B cell (primary cell): Measurements from ENCODE around the gene CREG1. TPM values are rescaled to one million over a fixed set of nuclear protein-coding genes. Genes with fewer than 3 reads are reported as not detected.

Source experiments
- ATAC-seq: fragments of 200-7000 bp; cut with Tn5 transposase; one replicate; pipeline ENCODE4 v1.10.0; 2021; ENCODE audit warnings: low read depth, mild to moderate bottlenecking, moderate number of reproducible peaks, moderate library complexity
- CTCF ChIA-PET: fragments of 350-600 bp; sonication (Branson Sonifier 250); formaldehyde crosslinking; loops from one replicate; lab custom pipeline; 2021; ENCODE audit warnings: antibody characterized with exemption, inconsistent platforms; lab: Charles Lee
- POLR2A ChIA-PET: fragments of 350-600 bp; sonication (Branson Sonifier 250); formaldehyde crosslinking; loops from one replicate; lab custom pipeline; 2021; ENCODE audit warnings: antibody characterized with exemption; lab: Charles Lee
- DNase-seq: peaks from one replicate; pipeline ENCODE4 v3.0.0; 2013
- H2AFZ ChIP-seq: 2 replicates; pipeline ENCODE4 v1.6.1; 2012; ENCODE audit warnings: mild to moderate bottlenecking, low read depth, low read length; ENCODE audit not compliant: insufficient read depth, poor library complexity, severe bottlenecking
- H3K27ac ChIP-seq, 2 donors: 1 replicate in 1 of 2; 2 replicates in 1 of 2; pipeline ENCODE4 v1.5.1; 2012 to 2013; ENCODE audit warnings: low read length in 2 of 2, mild to moderate bottlenecking in 2 of 2, moderate library complexity in 1 of 2
- H3K27me3 ChIP-seq, 4 experiments: fragments of 200-600 bp in 1 of 4; sonication (generic) in 1 of 4; replicated peaks in 1 of 4; 1 replicate in 2 of 4; 2 replicates in 2 of 4; pipeline versions ENCODE4 v1.6.1 to v1.7.0; 2013 to 2016; ENCODE audit warnings: low read length in 3 of 4, mild to moderate bottlenecking in 2 of 4, mixed read lengths in 1 of 4, moderate library complexity in 1 of 4; ENCODE audit not compliant: insufficient read depth in 4 of 4, control insufficient read depth in 3 of 4; ENCODE audit errors: control extremely low read depth in 1 of 4
- H3K36me3 ChIP-seq, 2 experiments: replicated peaks in 1 of 2; 1 replicate in 1 of 2; 2 replicates in 1 of 2; pipeline versions ENCODE4 v1.6.1 to v1.7.1; 2013; ENCODE audit warnings: low read length in 1 of 2; ENCODE audit not compliant: insufficient read depth in 2 of 2, control insufficient read depth in 1 of 2; ENCODE audit errors: control extremely low read depth in 1 of 2, extremely low read depth in 1 of 2
- H3K4me1 ChIP-seq, 2 donors: fragments of 200-600 bp in 1 of 2; sonication (generic) in 1 of 2; 1 replicate in 1 of 2; 2 replicates in 1 of 2; pipeline versions ENCODE4 v1.5.1 to v1.6.1; 2013 to 2017; ENCODE audit warnings: low read length in 2 of 2; ENCODE audit not compliant: control insufficient read depth in 2 of 2, insufficient read depth in 2 of 2
- H3K4me2 ChIP-seq: replicated peaks from 2 replicates; pipeline ENCODE3; 2012; ENCODE audit warnings: mild to moderate bottlenecking, low read depth, low read length; ENCODE audit not compliant: poor library complexity, severe bottlenecking
- H3K4me3 ChIP-seq, 5 experiments: fragments of 200-600 bp in 1 of 5; sonication (generic) in 1 of 5; 1 replicate in 3 of 5; 2 replicates in 2 of 5; pipeline versions ENCODE4 v1.5.1 to v1.7.0; 2011 to 2016; ENCODE audit warnings: low read length in 4 of 5, mild to moderate bottlenecking in 4 of 5, low read depth in 2 of 5, control low read depth in 1 of 5, moderate library complexity in 1 of 5; ENCODE audit not compliant: insufficient read depth in 1 of 5; ENCODE audit errors: control extremely low read depth in 1 of 5, extremely low read depth in 1 of 5
- H3K79me2 ChIP-seq: fragments of 200-600 bp; sonication (generic); one replicate; pipeline ENCODE4 v1.6.0; 2016; ENCODE audit warnings: low read length; ENCODE audit not compliant: control insufficient read depth, insufficient read depth
- H3K9ac ChIP-seq: fragments of 200-600 bp; sonication (generic); 2 replicates; pipeline ENCODE4 v1.6.1; 2017; ENCODE audit warnings: mild to moderate bottlenecking, low read length, moderate library complexity
- H3K9me3 ChIP-seq, 3 donors: one replicate each; pipeline versions ENCODE4 v1.6.1 to v1.7.1; 2013; ENCODE audit warnings: low read length in 2 of 3; ENCODE audit not compliant: control insufficient read depth in 2 of 3, insufficient read depth in 1 of 3; ENCODE audit errors: control extremely low read depth in 1 of 3
- H4K20me1 ChIP-seq: 2 replicates; pipeline ENCODE4 v1.6.0; 2012; ENCODE audit warnings: mild to moderate bottlenecking, low read length; ENCODE audit not compliant: insufficient read depth, control insufficient read depth, poor library complexity, severe bottlenecking
- H3K27ac Mint-ChIP-seq: one replicate; pipeline ENCODE4 v1.8.0; 2021; ENCODE audit warnings: mixed read lengths
- H3K27me3 Mint-ChIP-seq: one replicate; pipeline ENCODE4 v1.8.0; 2021; ENCODE audit warnings: mixed read lengths
- H3K4me1 Mint-ChIP-seq: one replicate; pipeline ENCODE4 v1.8.0; 2021; ENCODE audit warnings: mixed read lengths
- H3K4me3 Mint-ChIP-seq: one replicate; pipeline ENCODE4 v1.8.0; 2021; ENCODE audit warnings: mixed read lengths
- H3K9me3 Mint-ChIP-seq: one replicate; pipeline ENCODE4 v1.8.0; 2022; ENCODE audit warnings: mixed read lengths; ENCODE audit not compliant: insufficient read depth
- CTCF ChIP-seq: fragments of 200-600 bp; IDR thresholded peaks from one replicate; pipeline ENCODE4 v1.8.0; 2022; ENCODE audit warnings: antibody characterized with exemption, mild to moderate bottlenecking
- EZH2 ChIP-seq: IDR thresholded peaks from 2 replicates; pipeline ENCODE4 v1.6.1; 2012; ENCODE audit warnings: borderline replicate concordance, low read depth, mild to moderate bottlenecking, moderate library complexity, low read length; ENCODE audit not compliant: insufficient read depth, poor library complexity, severe bottlenecking
- whole genome bisulfite sequencing: methylation state at CpG from one replicate; pipeline ENCODE4 v1.1.5; 2013; ENCODE audit warnings: missing lambda C conversion rate; ENCODE audit not compliant: insufficient coverage; 5-methylcytosine and 5-hydroxymethylcytosine counted together
- intact Hi-C: fragments of 100-400 bp; cut with micrococcal nuclease; formaldehyde crosslinking; loops from one replicate; pipeline ENCODE4 v1.10.0; 2022
- polyA plus RNA-seq: library from polyadenylated mRNA; depleted of rRNA; stranded (reverse); fragments of >200 nt; gene quantifications from 2 replicates; pipeline ENCODE4 v1.2.3, GENCODE V29; 2012
- total RNA-seq, 2 donors: library from RNA; stranded (reverse); fragments of 120-200 nt in 1 of 2; gene quantifications; 1 replicate in 1 of 2; 2 replicates in 1 of 2; pipeline versions ENCODE4 v1.2.3 to v1.2.4, GENCODE V29; 2013 to 2022

Gene CREG1
- total and polyA plus RNA-seq, 2 donors (not counting 1 experiment from before 2014, with no cell fraction given), result 7.5 to 8.4 TPM

- Mint-ChIP-seq H3K4me3 (no peak overlapping the region), H3K27me3 (peaks cover 26% of the 10 kb centered on the region), H3K4me1 (no peaks in the 10 kb centered on the region), H3K9me3 (peaks cover 10% of the 10 kb centered on the region), H3K27ac (no peak overlapping the region)
- H3K4me3 ChIP-seq, result no peak overlapping the region
- intact Hi-C loops, result no loop called here
- H3K9me3 ChIP-seq, result peaks cover 0 to 5% (median 3%) of the 10 kb centered on the region in 3 donors
- no peaks in the 10 kb centered on the region for H3K4me1 ChIP-seq
- H3K4me2 ChIP-seq, result no peak overlapping the region
- 77% methylated on average over 4 of the region's 8 CpGs for WGBS
- ATAC-seq (no peak), DNase-seq (no peak)
- TF ChIP-seq EZH2 (no peak), CTCF (no peak)
- peaks cover 0 to 4% (median 0%) of the 10 kb centered on the region in 4 experiments for H3K27me3 ChIP-seq
- H3K9ac ChIP-seq, result no peak overlapping the region
- no peak overlapping the region for H3K27ac ChIP-seq
- CTCF ChIA-PET, result interaction anchor here (1.2 kb wide), 1 partner anchor 468 kb away, joined by 3 read pairs; no protein-coding TSS in a partner anchor
- no peaks in the 10 kb centered on the region for H3K36me3 ChIP-seq
- H3K79me2 ChIP-seq, result no peaks in the 10 kb centered on the region
- no peaks in the 10 kb centered on the region for H4K20me1 ChIP-seq
- H2AFZ ChIP-seq, result no peak overlapping the region
- POLR2A ChIA-PET, result no interaction called here
These were observed 26.7 kb downstream of the CREG1 start for GRCh38 chr1:167526667-167527383.

- intact Hi-C loops, result no loop called here
- 84% methylated on average over 9 of the region's 9 CpGs for WGBS
- Histone ChIP-seq H4K20me1 (no peaks in the 10 kb centered on the region), H3K9me3 (peaks cover 0 to 5% (median 3%) of the 10 kb centered on the region in 3 donors), H3K4me3 (no peak overlapping the region), H3K4me1 (no peaks in the 10 kb centered on the region), H3K4me2 (no peak overlapping the region), H3K79me2 (no peaks in the 10 kb centered on the region), H3K9ac (no peak overlapping the region), H3K27me3 (peaks cover 0 to 10% (median under 1%) of the 10 kb centered on the region in 4 experiments), H2AFZ (no peak overlapping the region), H3K27ac (no peak overlapping the region), H3K36me3 (no peaks in the 10 kb centered on the region)
- H3K9me3 Mint-ChIP-seq, result peaks cover 12% of the 10 kb centered on the region
- H3K27ac Mint-ChIP-seq, result no peak overlapping the region
- POLR2A ChIA-PET, result no interaction called here
- no peak for ATAC-seq
- no peak for DNase-seq
- TF ChIP-seq CTCF, result no peak
- TF ChIP-seq EZH2, result no peak
- H3K27me3 Mint-ChIP-seq, result peaks cover 38% of the 10 kb centered on the region
- CTCF ChIA-PET, result interaction anchor here (0.8 to 2.8 kb wide), 2 partner anchors 10 to 15 kb away, joined by 3 to 20 read pairs; no protein-coding TSS in a partner anchor
- H3K4me3 Mint-ChIP-seq, result no peak overlapping the region
- H3K4me1 Mint-ChIP-seq, result no peaks in the 10 kb centered on the region
These were observed 28.9 kb downstream of the CREG1 start for GRCh38 chr1:167524651-167525050.
